Esophagus muscularis mucosa (tissue), 3 donors: Measurements from ENCODE around the gene PRR12.

Experiments
- CTCF ChIP-seq, 3 experiments: fragments of 200-600 bp in 2 of 3; fragments of 450-650 bp in 1 of 3; sonication (generic) in 2 of 3; IDR thresholded peaks; one replicate each; pipeline ENCODE4 v1.5.1; 2017 to 2019; ENCODE audit warnings: antibody characterized with exemption in 3 of 3, mild to moderate bottlenecking in 2 of 3, moderate library complexity in 1 of 3
- POLR2A ChIP-seq: fragments of 450-650 bp; IDR thresholded peaks from one replicate; pipeline ENCODE4 v1.6.1; 2017; ENCODE audit warnings: antibody characterized with exemption, moderate library complexity, mild to moderate bottlenecking, low read depth
- POLR2AphosphoS5 ChIP-seq, 2 donors: sonication (generic); formaldehyde crosslinking; IDR thresholded peaks; one replicate each; pipeline ENCODE4 v1.6.1; 2017; ENCODE audit warnings: antibody characterized with exemption in 2 of 2

GRCh38 chr19:49662011-49662410 lies 71.0 kb downstream of the PRR12 start:
- TF ChIP-seq CTCF (IDR thresholded peaks at IDR 0.05) (no peak), POLR2A (no peak), POLR2AphosphoS5 (IDR thresholded peaks at IDR 0.05) (no peak)
